Fibroblast of lung (primary cell): Measurements from ENCODE around the gene PGPEP1. TPM values are rescaled to one million over a fixed set of nuclear protein-coding genes. Genes with fewer than 3 reads are reported as not detected.

Source experiments
- DNase-seq, 2 donors: peaks; one replicate each; pipeline versions ENCODE4 v3.0.0 to v3.0.0-alpha.2; 2010; ENCODE audit warnings: low read depth in 2 of 2
- H2AFZ ChIP-seq: 2 replicates; pipeline ENCODE4 v1.5.1; 2012; ENCODE audit warnings: low read length, control low read depth, inconsistent platforms
- H3K27ac ChIP-seq: 2 replicates; pipeline ENCODE4 v1.5.1; 2011; ENCODE audit warnings: low read length, control low read depth; ENCODE audit not compliant: insufficient read depth
- H3K27me3 ChIP-seq: 2 replicates; pipeline ENCODE4 v1.5.1; 2011; ENCODE audit warnings: mild to moderate bottlenecking, low read length; ENCODE audit not compliant: control insufficient read depth, insufficient read depth
- H3K36me3 ChIP-seq: 2 replicates; pipeline ENCODE4 v1.5.1; 2011; ENCODE audit warnings: low read length; ENCODE audit not compliant: control insufficient read depth, insufficient read depth
- H3K4me1 ChIP-seq: 2 replicates; pipeline ENCODE4 v1.5.1; 2011; ENCODE audit warnings: low read length; ENCODE audit not compliant: control insufficient read depth, insufficient read depth; ENCODE audit errors: extremely low read depth
- H3K4me2 ChIP-seq: 2 replicates; pipeline ENCODE4 v1.5.1; 2011; ENCODE audit warnings: low read length, control low read depth; ENCODE audit not compliant: insufficient read depth; ENCODE audit errors: extremely low read depth
- H3K4me3 ChIP-seq, 4 experiments: fragments of 200-600 bp in 1 of 4; sonication (generic) in 1 of 4; replicated peaks in 1 of 4; 2 replicates each; pipeline ENCODE4 v1.5.1; 2011 to 2016; ENCODE audit warnings: low read length in 4 of 4, low read depth in 3 of 4, mild to moderate bottlenecking in 3 of 4, control low read depth in 2 of 4, inconsistent platforms in 1 of 4, mixed read lengths in 1 of 4; ENCODE audit not compliant: insufficient read depth in 1 of 4; ENCODE audit errors: control extremely low read depth in 1 of 4
- H3K79me2 ChIP-seq: 2 replicates; pipeline ENCODE4 v1.5.1; 2012; ENCODE audit warnings: mild to moderate bottlenecking, low read length, inconsistent platforms; ENCODE audit not compliant: control insufficient read depth, insufficient read depth
- H3K9ac ChIP-seq: 2 replicates; pipeline ENCODE4 v1.5.1; 2011; ENCODE audit warnings: mild to moderate bottlenecking, low read length, control low read depth; ENCODE audit not compliant: insufficient read depth
- H3K9me3 ChIP-seq: 2 replicates; pipeline ENCODE4 v1.5.1; 2012; ENCODE audit warnings: low read depth, low read length; ENCODE audit not compliant: control insufficient read depth, insufficient read depth
- H4K20me1 ChIP-seq: 2 replicates; pipeline ENCODE4 v1.5.1; 2011; ENCODE audit warnings: low read length; ENCODE audit not compliant: control insufficient read depth, insufficient read depth; ENCODE audit errors: extremely low read depth
- EZH2 ChIP-seq: IDR thresholded peaks from 2 replicates; pipeline ENCODE4 v1.5.1; 2012; ENCODE audit warnings: low read length, control low read depth, mild to moderate bottlenecking; ENCODE audit errors: missing control alignments
- polyA plus RNA-seq, 2 donors: library from polyadenylated mRNA; depleted of rRNA in 1 of 2; stranded (reverse) in 1 of 2; unstranded in 1 of 2; fragments of >200 nt; gene quantifications; 2 replicates each; pipeline ENCODE4 v1.2.1, GENCODE V29; 2011 to 2012; ENCODE audit warnings: missing spikeins in 1 of 2
- total RNA-seq: library from RNA; depleted of rRNA; stranded (reverse); fragments of >200 nt; gene quantifications from 2 replicates; pipeline ENCODE4 v1.2.1, GENCODE V29; 2014
- TF ChIP-seq, protein P1 (sequence below), 2 donors: IDR thresholded peaks in 1 of 2; conservative IDR thresholded peaks in 1 of 2; 1 replicate in 1 of 2; 2 replicates in 1 of 2; pipeline ENCODE4 v1.5.1; 2011 to 2012; ENCODE audit warnings: low read length in 2 of 2, control low read depth in 1 of 2, inconsistent platforms in 1 of 2, low read depth in 1 of 2, mild to moderate bottlenecking in 1 of 2

The PGPEP1 gene
- total and polyA plus RNA-seq, 2 donors (not counting 1 experiment from before 2014, with no cell fraction given), result 17.0 to 78.8 TPM

GRCh38 chr19:18317961-18318800 is 22.2 kb upstream of the PGPEP1 start:
- H3K9ac ChIP-seq, result no peak overlapping the region
- no peaks in the 10 kb centered on the region for H3K27me3 ChIP-seq
- H3K4me3 ChIP-seq, result no peak overlapping the region
- H3K4me2 ChIP-seq, result no peak overlapping the region
- no peak for TF ChIP-seq EZH2
- TF ChIP-seq, protein P1, sequence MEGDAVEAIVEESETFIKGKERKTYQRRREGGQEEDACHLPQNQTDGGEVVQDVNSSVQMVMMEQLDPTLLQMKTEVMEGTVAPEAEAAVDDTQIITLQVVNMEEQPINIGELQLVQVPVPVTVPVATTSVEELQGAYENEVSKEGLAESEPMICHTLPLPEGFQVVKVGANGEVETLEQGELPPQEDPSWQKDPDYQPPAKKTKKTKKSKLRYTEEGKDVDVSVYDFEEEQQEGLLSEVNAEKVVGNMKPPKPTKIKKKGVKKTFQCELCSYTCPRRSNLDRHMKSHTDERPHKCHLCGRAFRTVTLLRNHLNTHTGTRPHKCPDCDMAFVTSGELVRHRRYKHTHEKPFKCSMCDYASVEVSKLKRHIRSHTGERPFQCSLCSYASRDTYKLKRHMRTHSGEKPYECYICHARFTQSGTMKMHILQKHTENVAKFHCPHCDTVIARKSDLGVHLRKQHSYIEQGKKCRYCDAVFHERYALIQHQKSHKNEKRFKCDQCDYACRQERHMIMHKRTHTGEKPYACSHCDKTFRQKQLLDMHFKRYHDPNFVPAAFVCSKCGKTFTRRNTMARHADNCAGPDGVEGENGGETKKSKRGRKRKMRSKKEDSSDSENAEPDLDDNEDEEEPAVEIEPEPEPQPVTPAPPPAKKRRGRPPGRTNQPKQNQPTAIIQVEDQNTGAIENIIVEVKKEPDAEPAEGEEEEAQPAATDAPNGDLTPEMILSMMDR (conservative IDR thresholded peaks at IDR 0.05 in 1 of 2, IDR thresholded peaks at IDR 0.05 in 1 of 2; ENCODE audit: low read depth in 1 of 2, low read length in 2 of 2), result no peak
- no peak overlapping the region for H3K27ac ChIP-seq
- H3K79me2 ChIP-seq, result peaks cover 41% of the 10 kb centered on the region
- no peak for DNase-seq
- H3K4me1 ChIP-seq, result peaks cover 12% of the 10 kb centered on the region
- H4K20me1 ChIP-seq, result no peaks in the 10 kb centered on the region
- no peaks in the 10 kb centered on the region for H3K9me3 ChIP-seq
- no peak overlapping the region for H2AFZ ChIP-seq
- H3K36me3 ChIP-seq, result peaks cover 4% of the 10 kb centered on the region

DNA sequence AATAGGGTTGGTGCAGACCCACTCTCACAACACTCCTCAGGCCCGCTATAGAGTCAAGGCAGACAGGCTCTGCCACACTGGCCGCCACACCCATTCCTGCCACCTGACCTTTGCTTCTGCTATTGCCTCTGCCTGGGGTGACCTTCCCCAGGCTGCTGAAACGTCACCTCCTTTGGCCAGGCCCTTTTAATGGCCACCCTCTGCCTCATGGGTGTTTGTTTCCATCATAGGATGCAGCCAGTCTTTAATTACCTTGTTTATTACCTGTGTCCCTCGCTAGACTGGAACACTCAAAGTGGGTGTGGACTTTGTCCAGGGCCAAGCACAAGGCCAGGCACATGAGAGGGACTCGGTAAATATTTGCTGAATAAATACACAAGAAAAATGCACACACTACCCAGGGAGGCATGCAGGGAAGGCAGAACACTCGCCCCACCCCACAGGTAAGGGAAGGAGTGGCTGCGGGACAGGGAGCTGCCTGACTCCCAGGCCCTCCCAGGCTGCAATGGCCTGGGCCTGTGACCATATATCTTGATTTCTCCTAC is 20.7 kb upstream of the PGPEP1 start:
- H3K79me2 ChIP-seq, result peaks cover 41% of the 10 kb centered on the region

More for the DNA sequence above, 20.7 kb upstream of the PGPEP1 start:
- no peaks in the 10 kb centered on the region for H4K20me1 ChIP-seq
- no peak overlapping the region for H3K27ac ChIP-seq
- H3K4me3 ChIP-seq, result no peak overlapping the region
- H3K36me3 ChIP-seq, result peaks cover 4% of the 10 kb centered on the region
- TF ChIP-seq, protein P1 (conservative IDR thresholded peaks at IDR 0.05 in 1 of 2, IDR thresholded peaks at IDR 0.05 in 1 of 2; ENCODE audit: low read depth in 1 of 2, low read length in 2 of 2), result no peak
- no peak for TF ChIP-seq EZH2
- H3K27me3 ChIP-seq, result no peaks in the 10 kb centered on the region
- no peak overlapping the region for H2AFZ ChIP-seq
- no peak overlapping the region for H3K4me2 ChIP-seq
- DNase-seq, result no peak
- no peaks in the 10 kb centered on the region for H3K9me3 ChIP-seq
- no peak overlapping the region for H3K9ac ChIP-seq
- H3K4me1 ChIP-seq, result peaks cover 16% of the 10 kb centered on the region
